Measurements from ENCODE around the gene CCDC192. TPM values are rescaled to one million over a fixed set of nuclear protein-coding genes. Genes with fewer than 3 reads are reported as not detected.

The CCDC192 gene
- total and polyA plus RNA-seq, 2 experiments from 2014 or later, result 0.40 TPM; not detected in 1

- H3K27me3 ChIP-seq (ENCODE audit: insufficient read depth), result no peaks in the 10 kb centered on the region
- DNase-seq (ENCODE audit: low spot score), result no peak
- Mint-ChIP-seq H3K36me3 (ENCODE audit: low read depth) (no peaks in the 10 kb centered on the region), H3K27ac (no peak overlapping the region), H3K9me3 (no peaks in the 10 kb centered on the region), H3K27me3 (ENCODE audit: insufficient read depth, low read depth, poor library complexity) (no peaks in the 10 kb centered on the region), H3K4me1 (peaks cover 5% of the 10 kb centered on the region; the same call in 2 of the 3 replicates), H3K4me3 (no peak overlapping the region)
- ATAC-seq, result no peak
- H3K27ac ChIP-seq (ENCODE audit: low read depth), result no peak overlapping the region
- no peaks in the 10 kb centered on the region for H3F3A ChIP-seq (replicated peaks; ENCODE audit: low read depth)
- H3K4me2 ChIP-seq, result no peak overlapping the region
- no peaks in the 10 kb centered on the region for H3K79me2 ChIP-seq (replicated peaks; ENCODE audit: insufficient read depth)
- H3K9me2 ChIP-seq (ENCODE audit: insufficient read depth), result peaks cover 8% of the 10 kb centered on the region; the same call in 1 of the 2 replicates
- no peaks in the 10 kb centered on the region for H3K4me1 ChIP-seq (ENCODE audit: insufficient read depth)
- no peaks in the 10 kb centered on the region for H4K20me1 ChIP-seq (replicated peaks; ENCODE audit: insufficient read depth)
- no peak overlapping the region for H2AFZ ChIP-seq
- no peak overlapping the region for H3K4me3 ChIP-seq
- TF ChIP-seq REST (IDR thresholded peaks at IDR 0.05; ENCODE audit: unreplicated experiment) (no peak), JUNB (IDR thresholded peaks at IDR 0.05; ENCODE audit: unreplicated experiment) (no peak), EZH2phosphoT487 (IDR thresholded peaks at IDR 0.05; ENCODE audit: unreplicated experiment) (no peak), EZH2 (IDR thresholded peaks at IDR 0.05; ENCODE audit: low read depth, unreplicated experiment) (no peak), ZNF331 (CRISPR knock-in tag; IDR thresholded peaks at IDR 0.05; ENCODE audit: low read depth) (no peak)
- TF ChIP-seq, protein P1, sequence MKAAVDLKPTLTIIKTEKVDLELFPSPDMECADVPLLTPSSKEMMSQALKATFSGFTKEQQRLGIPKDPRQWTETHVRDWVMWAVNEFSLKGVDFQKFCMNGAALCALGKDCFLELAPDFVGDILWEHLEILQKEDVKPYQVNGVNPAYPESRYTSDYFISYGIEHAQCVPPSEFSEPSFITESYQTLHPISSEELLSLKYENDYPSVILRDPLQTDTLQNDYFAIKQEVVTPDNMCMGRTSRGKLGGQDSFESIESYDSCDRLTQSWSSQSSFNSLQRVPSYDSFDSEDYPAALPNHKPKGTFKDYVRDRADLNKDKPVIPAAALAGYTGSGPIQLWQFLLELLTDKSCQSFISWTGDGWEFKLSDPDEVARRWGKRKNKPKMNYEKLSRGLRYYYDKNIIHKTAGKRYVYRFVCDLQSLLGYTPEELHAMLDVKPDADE (IDR thresholded peaks at IDR 0.05), result no peak
- TF ChIP-seq, protein P2, sequence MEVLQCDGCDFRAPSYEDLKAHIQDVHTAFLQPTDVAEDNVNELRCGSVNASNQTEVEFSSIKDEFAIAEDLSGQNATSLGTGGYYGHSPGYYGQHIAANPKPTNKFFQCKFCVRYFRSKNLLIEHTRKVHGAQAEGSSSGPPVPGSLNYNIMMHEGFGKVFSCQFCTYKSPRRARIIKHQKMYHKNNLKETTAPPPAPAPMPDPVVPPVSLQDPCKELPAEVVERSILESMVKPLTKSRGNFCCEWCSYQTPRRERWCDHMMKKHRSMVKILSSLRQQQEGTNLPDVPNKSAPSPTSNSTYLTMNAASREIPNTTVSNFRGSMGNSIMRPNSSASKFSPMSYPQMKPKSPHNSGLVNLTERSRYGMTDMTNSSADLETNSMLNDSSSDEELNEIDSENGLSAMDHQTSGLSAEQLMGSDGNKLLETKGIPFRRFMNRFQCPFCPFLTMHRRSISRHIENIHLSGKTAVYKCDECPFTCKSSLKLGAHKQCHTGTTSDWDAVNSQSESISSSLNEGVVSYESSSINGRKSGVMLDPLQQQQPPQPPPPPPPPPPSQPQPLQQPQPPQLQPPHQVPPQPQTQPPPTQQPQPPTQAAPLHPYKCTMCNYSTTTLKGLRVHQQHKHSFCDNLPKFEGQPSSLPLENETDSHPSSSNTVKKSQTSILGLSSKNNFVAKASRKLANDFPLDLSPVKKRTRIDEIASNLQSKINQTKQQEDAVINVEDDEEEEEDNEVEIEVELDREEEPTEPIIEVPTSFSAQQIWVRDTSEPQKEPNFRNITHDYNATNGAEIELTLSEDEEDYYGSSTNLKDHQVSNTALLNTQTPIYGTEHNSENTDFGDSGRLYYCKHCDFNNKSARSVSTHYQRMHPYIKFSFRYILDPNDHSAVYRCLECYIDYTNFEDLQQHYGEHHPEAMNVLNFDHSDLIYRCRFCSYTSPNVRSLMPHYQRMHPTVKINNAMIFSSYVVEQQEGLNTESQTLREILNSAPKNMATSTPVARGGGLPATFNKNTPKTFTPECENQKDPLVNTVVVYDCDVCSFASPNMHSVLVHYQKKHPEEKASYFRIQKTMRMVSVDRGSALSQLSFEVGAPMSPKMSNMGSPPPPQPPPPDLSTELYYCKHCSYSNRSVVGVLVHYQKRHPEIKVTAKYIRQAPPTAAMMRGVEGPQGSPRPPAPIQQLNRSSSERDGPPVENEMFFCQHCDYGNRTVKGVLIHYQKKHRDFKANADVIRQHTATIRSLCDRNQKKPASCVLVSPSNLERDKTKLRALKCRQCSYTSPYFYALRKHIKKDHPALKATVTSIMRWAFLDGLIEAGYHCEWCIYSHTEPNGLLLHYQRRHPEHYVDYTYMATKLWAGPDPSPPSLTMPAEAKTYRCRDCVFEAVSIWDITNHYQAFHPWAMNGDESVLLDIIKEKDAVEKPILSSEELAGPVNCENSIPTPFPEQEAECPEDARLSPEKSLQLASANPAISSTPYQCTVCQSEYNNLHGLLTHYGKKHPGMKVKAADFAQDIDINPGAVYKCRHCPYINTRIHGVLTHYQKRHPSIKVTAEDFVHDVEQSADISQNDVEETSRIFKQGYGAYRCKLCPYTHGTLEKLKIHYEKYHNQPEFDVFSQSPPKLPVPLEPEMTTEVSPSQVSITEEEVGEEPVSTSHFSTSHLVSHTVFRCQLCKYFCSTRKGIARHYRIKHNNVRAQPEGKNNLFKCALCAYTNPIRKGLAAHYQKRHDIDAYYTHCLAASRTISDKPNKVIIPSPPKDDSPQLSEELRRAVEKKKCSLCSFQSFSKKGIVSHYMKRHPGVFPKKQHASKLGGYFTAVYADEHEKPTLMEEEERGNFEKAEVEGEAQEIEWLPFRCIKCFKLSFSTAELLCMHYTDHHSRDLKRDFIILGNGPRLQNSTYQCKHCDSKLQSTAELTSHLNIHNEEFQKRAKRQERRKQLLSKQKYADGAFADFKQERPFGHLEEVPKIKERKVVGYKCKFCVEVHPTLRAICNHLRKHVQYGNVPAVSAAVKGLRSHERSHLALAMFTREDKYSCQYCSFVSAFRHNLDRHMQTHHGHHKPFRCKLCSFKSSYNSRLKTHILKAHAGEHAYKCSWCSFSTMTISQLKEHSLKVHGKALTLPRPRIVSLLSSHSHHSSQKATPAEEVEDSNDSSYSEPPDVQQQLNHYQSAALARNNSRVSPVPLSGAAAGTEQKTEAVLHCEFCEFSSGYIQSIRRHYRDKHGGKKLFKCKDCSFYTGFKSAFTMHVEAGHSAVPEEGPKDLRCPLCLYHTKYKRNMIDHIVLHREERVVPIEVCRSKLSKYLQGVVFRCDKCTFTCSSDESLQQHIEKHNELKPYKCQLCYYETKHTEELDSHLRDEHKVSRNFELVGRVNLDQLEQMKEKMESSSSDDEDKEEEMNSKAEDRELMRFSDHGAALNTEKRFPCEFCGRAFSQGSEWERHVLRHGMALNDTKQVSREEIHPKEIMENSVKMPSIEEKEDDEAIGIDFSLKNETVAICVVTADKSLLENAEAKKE (CRISPR knock-in tag; IDR thresholded peaks at IDR 0.05), result no peak
- H3K36me3 ChIP-seq (ENCODE audit: insufficient read depth), result no peaks in the 10 kb centered on the region
Measured at GRCh38 chr5:127824126-127824525, 120.9 kb downstream of the CCDC192 start.
